Activated T-cell treated with anti-CD3 and anti-CD28 coated beads for 1 hour (primary cell): ENCODE data around the gene SRPRA.
A peak's percentile ranks its signal among the peaks of the same experiment; 100 is the strongest.
"Not testable (repeated sequence)": the region's sequence is repeated elsewhere in the genome, so short reads cannot be mapped to it uniquely, and the experiment has no call there.

Experiments
- DNase-seq: peaks from one replicate; pipeline ENCODE4 v3.0.0-alpha.2; 2020; ENCODE audit warnings: low read depth

SRPRA gene, protein sequence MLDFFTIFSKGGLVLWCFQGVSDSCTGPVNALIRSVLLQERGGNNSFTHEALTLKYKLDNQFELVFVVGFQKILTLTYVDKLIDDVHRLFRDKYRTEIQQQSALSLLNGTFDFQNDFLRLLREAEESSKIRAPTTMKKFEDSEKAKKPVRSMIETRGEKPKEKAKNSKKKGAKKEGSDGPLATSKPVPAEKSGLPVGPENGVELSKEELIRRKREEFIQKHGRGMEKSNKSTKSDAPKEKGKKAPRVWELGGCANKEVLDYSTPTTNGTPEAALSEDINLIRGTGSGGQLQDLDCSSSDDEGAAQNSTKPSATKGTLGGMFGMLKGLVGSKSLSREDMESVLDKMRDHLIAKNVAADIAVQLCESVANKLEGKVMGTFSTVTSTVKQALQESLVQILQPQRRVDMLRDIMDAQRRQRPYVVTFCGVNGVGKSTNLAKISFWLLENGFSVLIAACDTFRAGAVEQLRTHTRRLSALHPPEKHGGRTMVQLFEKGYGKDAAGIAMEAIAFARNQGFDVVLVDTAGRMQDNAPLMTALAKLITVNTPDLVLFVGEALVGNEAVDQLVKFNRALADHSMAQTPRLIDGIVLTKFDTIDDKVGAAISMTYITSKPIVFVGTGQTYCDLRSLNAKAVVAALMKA

DNA sequence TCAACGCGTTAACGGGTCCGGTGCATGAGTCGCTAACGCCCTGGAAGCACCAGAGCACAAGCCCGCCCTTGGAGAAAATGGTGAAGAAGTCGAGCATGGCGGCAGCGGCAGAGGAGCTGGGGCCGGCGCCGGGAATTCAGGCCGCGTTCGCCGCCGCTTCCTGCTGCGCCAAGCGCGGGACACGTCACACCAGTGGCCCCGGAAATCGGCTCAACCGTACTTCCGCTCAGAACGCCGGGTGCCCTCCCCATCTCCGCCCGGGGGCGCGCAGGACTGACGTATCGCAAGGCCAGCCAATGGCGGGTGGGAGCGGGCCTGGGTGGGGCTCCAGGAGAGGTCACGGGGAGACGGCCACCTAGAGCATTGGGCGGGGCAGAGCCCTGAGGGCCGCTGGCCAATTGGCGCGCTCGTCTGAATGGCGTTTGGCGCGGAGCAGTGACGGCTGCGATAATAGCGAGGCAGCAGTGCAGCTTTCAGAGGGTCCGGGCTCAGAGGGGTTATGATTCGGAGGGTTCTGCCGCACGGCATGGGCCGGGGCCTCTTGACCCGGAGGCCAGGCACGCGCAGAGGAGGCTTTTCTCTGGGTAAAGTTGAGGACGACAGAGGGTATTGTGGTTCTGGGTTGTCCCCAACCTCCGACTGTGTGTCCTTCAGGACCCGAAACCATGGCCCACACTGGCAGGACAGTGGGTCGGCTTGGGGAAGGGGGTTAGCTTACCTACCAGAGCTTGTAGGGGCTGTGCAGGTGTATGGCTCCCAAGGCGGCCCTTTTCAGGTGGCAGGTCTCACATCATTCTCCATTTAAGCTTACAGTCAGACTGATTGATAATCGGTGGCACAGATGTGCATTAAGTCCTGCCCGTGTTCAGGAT is at the start of gene SRPRA, which contains the start of gene FOXRED1:
Gene SRPRA (minus strand): TSS at position 188 of the 872 bp plus-strand sequence. CDS start 91 bp downstream, at position 97.
Gene FOXRED1 (plus strand): TSS at position 447 of the 872 bp plus-strand sequence. CDS start 53 bp downstream, at position 500.
- DNase-seq = peak; percentile 99

GRCh38 chr11:126317756-126318573 is 49.3 kb upstream of the SRPRA start:
- no peak for DNase-seq

DNA sequence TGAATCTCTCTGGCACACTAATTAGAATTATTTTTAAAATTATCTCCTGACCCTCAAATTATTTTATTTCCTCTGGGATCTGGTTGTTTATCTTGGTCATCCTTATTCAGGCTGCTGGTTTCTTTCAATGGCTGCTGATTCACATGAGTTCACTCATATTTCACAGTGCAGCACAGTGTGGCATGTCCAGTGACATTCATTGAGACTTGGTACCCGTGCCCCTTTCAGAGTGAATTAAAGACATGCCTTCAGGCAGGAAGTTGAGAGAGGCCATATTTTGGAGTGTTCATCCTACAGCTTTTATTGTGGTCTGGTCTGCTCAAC is 48.7 kb upstream of the SRPRA start:
- no peak for DNase-seq

DNA sequence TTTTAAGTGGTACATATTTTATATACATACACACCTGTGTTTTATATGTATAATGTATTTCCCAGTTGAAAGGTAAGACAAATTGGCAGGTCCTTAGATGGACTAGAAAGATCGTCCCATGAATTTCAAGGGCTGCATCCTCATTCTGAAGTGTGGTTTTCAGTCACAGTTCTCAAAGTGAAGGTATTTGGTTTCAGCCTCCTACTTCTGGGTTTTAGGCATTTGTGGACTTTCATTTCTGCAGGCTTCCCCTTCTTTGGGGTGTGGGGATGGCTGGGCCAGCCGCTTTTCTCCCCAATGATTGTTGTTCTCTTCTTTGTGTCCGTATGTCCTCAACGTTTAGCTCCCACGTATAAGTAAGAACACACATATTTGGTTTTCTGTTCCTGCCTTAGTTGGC is 45.1 kb upstream of the SRPRA start:
- no peak for DNase-seq

DNA sequence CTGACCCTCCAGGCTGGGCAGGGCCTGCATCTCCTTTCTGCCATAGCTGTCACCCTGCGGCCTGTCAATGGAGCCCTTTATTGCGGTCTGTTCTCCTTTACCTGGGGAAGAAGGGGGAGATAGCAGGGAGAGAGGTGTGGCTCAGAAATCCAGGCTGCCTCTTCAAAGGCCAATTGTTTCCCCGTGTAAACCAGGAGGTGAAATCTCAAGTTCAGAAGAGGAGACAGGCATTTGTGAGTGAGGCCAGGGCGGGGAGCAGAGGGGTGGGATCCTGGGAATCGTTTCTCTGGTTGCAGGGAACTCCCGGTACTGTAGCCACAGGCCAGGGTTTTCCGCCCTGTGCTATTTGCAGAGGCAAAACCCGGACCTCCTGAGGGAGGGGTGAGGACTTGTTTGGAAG is 44.3 kb upstream of the SRPRA start:
- no peak for DNase-seq

DNA sequence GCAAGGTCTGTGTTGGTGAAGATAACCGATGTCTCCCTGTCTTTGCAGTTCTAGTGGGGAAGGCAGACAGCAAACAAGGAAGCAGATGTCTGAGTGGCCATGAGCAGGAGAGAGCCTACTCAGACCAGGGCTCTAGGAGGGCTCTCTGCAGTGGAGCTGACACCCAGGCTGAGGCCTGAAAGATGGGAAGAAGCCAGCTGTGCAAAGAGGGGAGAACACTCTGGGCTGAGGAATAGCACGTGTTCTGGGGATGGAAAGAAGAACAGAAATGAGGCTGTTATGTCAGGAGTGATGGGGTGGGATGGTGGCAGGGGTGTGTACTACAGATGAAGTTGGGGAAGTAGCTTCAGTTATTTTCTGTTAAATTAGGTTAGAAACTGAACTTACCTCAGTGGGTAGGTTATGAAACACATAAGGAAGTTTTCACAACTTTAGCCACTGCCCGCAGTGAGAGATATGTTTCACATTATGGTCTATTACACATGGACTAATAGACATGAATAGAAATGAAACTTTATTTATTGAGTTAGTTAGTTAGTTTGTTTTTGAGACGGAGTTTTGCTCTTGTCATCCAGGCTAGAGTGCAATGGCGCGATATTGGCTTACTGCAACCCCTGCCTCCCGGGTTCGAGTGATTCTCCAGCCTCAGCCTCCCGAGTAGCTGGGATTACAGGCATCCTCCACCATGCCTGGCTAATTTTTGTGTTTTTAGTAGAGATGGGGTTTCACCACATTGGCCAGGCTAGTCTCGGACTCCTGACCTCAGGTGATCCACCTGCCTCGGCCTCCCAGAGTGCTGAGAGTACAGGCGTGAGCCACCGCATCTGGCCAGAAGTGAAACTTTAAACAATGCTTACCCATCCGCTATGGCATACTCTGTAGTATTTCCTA is 43.0 kb upstream of the SRPRA start:
- no peak for DNase-seq

DNA sequence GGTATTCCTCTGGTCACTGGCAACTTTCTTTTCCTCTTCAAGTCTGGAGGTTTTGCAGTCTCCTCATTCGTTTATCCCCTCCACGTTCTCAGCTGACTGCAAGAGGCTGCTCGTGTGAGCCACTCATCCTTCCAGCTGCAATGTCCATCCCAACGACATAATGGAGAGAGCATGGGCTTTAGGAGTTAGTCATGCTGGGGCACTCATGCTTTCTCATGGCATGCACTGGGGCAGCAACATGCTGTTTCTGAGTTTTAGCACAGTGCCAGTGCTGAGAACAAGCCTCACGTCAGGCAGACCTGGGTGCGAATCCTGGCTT is 42.3 kb upstream of the SRPRA start:
- no peak for DNase-seq

GRCh38 chr11:126310200-126310991 is 41.7 kb upstream of the SRPRA start:
- DNase-seq = peak; percentile 42

- not testable (repeated sequence) for DNase-seq
These were observed 40.1 kb upstream of the SRPRA start for GRCh38 chr11:126308771-126309170.

GRCh38 chr11:126308271-126308671 is 39.6 kb upstream of the SRPRA start:
- no peak for DNase-seq

- no peak for DNase-seq
These were observed 39.0 kb upstream of the SRPRA start for GRCh38 chr11:126307706-126308105.

- DNase-seq = no peak
These were observed 37.0 kb upstream of the SRPRA start for GRCh38 chr11:126305699-126306098.

- no peak for DNase-seq
These were observed 35.9 kb upstream of the SRPRA start for GRCh38 chr11:126304457-126305075.

GRCh38 chr11:126303623-126304456 is 35.1 kb upstream of the SRPRA start, which contains the start of gene DCPS:
Gene DCPS (plus strand): TSS chr11:126304060. CDS start chr11:126304081, 21 bp downstream.
- peak; percentile 77 for DNase-seq

GRCh38 chr11:126297004-126297403 is 28.3 kb upstream of the SRPRA start:
- no peak for DNase-seq

DNA sequence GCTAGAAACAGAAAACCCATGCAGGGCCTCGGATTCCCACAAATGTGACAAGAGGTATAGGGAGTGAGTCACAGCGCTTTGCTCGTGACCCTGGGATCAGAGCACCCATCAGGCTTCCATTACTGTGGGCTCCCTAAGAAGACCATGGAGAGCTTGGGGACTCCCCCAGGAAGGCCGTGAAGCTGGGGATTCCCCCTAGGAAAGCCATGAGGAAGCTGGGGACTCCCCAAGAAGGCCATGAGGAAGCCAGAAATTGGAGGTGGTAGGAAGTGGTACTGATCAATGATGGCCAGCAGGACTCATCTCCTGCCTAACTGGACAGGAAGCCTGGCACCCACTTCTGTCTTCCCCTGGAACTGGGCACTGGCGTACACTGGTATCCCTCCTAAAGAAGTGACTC is 25.0 kb upstream of the SRPRA start:
- no peak for DNase-seq

DNA sequence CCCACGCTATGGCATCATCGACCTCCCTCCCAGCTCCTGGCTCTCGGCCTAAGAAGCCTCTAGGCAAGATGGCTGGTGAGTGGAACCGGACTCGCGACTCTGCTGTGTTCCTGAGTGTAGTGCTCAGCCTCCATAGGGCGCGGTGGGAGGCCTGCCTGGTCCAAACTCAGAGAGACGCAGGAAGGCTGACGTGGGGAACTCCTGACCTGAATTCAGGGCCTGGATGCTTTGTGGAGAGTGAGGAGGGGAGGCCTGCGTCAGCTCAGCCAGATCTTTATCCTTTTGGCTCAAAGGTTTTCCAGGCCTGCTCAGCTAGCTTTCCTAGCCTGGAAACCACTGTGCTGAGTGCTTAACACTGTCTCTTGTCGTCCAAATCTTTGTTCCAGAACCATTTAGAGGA is 22.2 kb upstream of the SRPRA start:
- DNase-seq = no peak

- DNase-seq = no peak
These were observed 19.5 kb upstream of the SRPRA start for GRCh38 chr11:126288237-126288636.
